ENCODE measurements around the gene SLC47A2.

Gene SLC47A2

GRCh38 chr17:19642373-19642893, 74.0 kb downstream of the SLC47A2 start:
- no peak for DNase-seq

- no peak for DNase-seq
Measured at GRCh38 chr17:19641687-19642372, 74.6 kb downstream of the SLC47A2 start.

GRCh38 chr17:19631905-19632304, 84.5 kb downstream of the SLC47A2 start:
- DNase-seq = no peak

GRCh38 chr17:19630661-19631060, 85.7 kb downstream of the SLC47A2 start:
- no peak for DNase-seq

- DNase-seq = no peak
Measured at GRCh38 chr17:19630035-19630434, 86.3 kb downstream of the SLC47A2 start.

- no peak for DNase-seq
Measured at GRCh38 chr17:19629449-19629848, 86.9 kb downstream of the SLC47A2 start.

Measured in OCI-M1 (cell line).